ENCODE results near the gene ZNF197. TPM values are rescaled to one million over a fixed set of nuclear protein-coding genes. Genes with fewer than 3 reads are reported as not detected.

ZNF197 gene
- total and polyA plus RNA-seq, 4 donors: 2.4 to 10.6 (median 5.9) TPM

- H3K36me3 ChIP-seq (ENCODE audit: control insufficient read depth in 4 of 4, insufficient read depth in 3 of 4, low read depth in 1 of 4, low read length in 3 of 4): peaks cover 4 to 24% (median 20%) of the 10 kb centered on the region in 4 donors
- 88% methylated on average over 1 of the region's 1 CpG for WGBS
- no peaks in the 10 kb centered on the region for H3K27me3 ChIP-seq (ENCODE audit: control insufficient read depth in 4 of 4, insufficient read depth in 4 of 4, low read length in 3 of 4)
- DNase-seq (ENCODE audit: low spot score): no peak
- peaks cover 0 to 13% (median 5%) of the 10 kb centered on the region in 4 donors for H3K4me1 ChIP-seq (ENCODE audit: control insufficient read depth in 4 of 4, insufficient read depth in 4 of 4, low read length in 3 of 4)
- H3K4me3 ChIP-seq (ENCODE audit: low read depth in 1 of 3, low read length in 3 of 3): no peak overlapping the region
- no peak overlapping the region for H3K27ac ChIP-seq (ENCODE audit: low read depth in 1 of 2, low read length in 2 of 2)
- TF ChIP-seq CTCF (IDR thresholded peaks at IDR 0.05; ENCODE audit: low read depth, low read length, missing input control) (no peak), ZBTB33 (IDR thresholded peaks at IDR 0.05) (no peak), GABPA (IDR thresholded peaks at IDR 0.05 in 1 of 2, conservative IDR thresholded peaks at IDR 0.05 in 1 of 2) (no peak), YY1 (IDR thresholded peaks at IDR 0.05) (no peak), HNF4A (conservative IDR thresholded peaks at IDR 0.05) (no peak), HNF4G (IDR thresholded peaks at IDR 0.05) (no peak), FOXA2 (IDR thresholded peaks at IDR 0.05) (no peak), NR2F2 (IDR thresholded peaks at IDR 0.05) (no peak)
- H3K9me3 ChIP-seq (ENCODE audit: control insufficient read depth in 4 of 4, low read length in 3 of 4): peaks cover 15 to 27% (median 22%) of the 10 kb centered on the region in 4 donors
- no peak overlapping the region for H3K9ac ChIP-seq (ENCODE audit: low read depth in 1 of 2, low read length in 2 of 2)
Measured at GRCh38 chr3:44647771-44648170, 22.9 kb downstream of the ZNF197 start.

GRCh38 chr3:44648564-44649229 is 23.9 kb downstream of the ZNF197 start, which contains the start of gene ZNF35:
Gene ZNF35 (plus strand): TSS chr3:44648732. CDS start chr3:44651068, 2,336 bp downstream.
- peak within 1 kb of the TSS; percentile 62 to 92 (median 73) for H3K4me3 ChIP-seq (ENCODE audit: low read depth in 1 of 3, low read length in 3 of 3)
- TF ChIP-seq FOXA1 (IDR thresholded peaks at IDR 0.05) (no peak), EGR1 (IDR thresholded peaks at IDR 0.05; ENCODE audit: low read depth in 2 of 2) (no peak), RXRA (IDR thresholded peaks at IDR 0.05) (no peak), HNF4G (IDR thresholded peaks at IDR 0.05) (no peak), TAF1 (conservative IDR thresholded peaks at IDR 0.05) (no peak), HNF4A (conservative IDR thresholded peaks at IDR 0.05) (no peak), JUND (IDR thresholded peaks at IDR 0.05) (no peak), ZBTB33 (IDR thresholded peaks at IDR 0.05) (no peak), REST (IDR thresholded peaks at IDR 0.05) (no peak), MAX (IDR thresholded peaks at IDR 0.05) (no peak), CTCF (IDR thresholded peaks at IDR 0.05; ENCODE audit: low read depth, low read length, missing input control) (no peak), RAD21 (IDR thresholded peaks at IDR 0.05) (peak in 1 of 2 donors; percentile 34), GABPA (IDR thresholded peaks at IDR 0.05 in 1 of 2, conservative IDR thresholded peaks at IDR 0.05 in 1 of 2) (peak; percentile 89 to 95), NR2F2 (IDR thresholded peaks at IDR 0.05) (no peak), SP1 (IDR thresholded peaks at IDR 0.05) (no peak), ATF3 (IDR thresholded peaks at IDR 0.05) (no peak), YY1 (IDR thresholded peaks at IDR 0.05) (peak; percentile 47), FOXA2 (IDR thresholded peaks at IDR 0.05) (no peak)
- peak within 1 kb of the TSS in 1 of 2 donors; percentile 34 for H3K27ac ChIP-seq (ENCODE audit: low read depth in 1 of 2, low read length in 2 of 2)
- H3K9ac ChIP-seq (ENCODE audit: low read depth in 1 of 2, low read length in 2 of 2): peak within 1 kb of the TSS; percentile 17 to 52
- no peaks in the 10 kb centered on the region for H3K27me3 ChIP-seq (ENCODE audit: control insufficient read depth in 4 of 4, insufficient read depth in 4 of 4, low read length in 3 of 4)
- peak; percentile 66 for DNase-seq (ENCODE audit: low spot score)
- H3K36me3 ChIP-seq (ENCODE audit: control insufficient read depth in 4 of 4, insufficient read depth in 3 of 4, low read depth in 1 of 4, low read length in 3 of 4): peaks cover 1 to 28% (median 22%) of the 10 kb centered on the region in 4 donors
- peaks cover 0 to 13% (median 5%) of the 10 kb centered on the region in 4 donors for H3K4me1 ChIP-seq (ENCODE audit: control insufficient read depth in 4 of 4, insufficient read depth in 4 of 4, low read length in 3 of 4)
- H3K9me3 ChIP-seq (ENCODE audit: control insufficient read depth in 4 of 4, low read length in 3 of 4): peaks cover 7 to 20% (median 15%) of the 10 kb centered on the region in 4 donors
- 2% methylated on average over 37 of the region's 37 CpGs for whole genome bisulfite sequencing

All from liver (tissue), 9 donors.